ENCODE measurements around the gene ADK.

DNA sequence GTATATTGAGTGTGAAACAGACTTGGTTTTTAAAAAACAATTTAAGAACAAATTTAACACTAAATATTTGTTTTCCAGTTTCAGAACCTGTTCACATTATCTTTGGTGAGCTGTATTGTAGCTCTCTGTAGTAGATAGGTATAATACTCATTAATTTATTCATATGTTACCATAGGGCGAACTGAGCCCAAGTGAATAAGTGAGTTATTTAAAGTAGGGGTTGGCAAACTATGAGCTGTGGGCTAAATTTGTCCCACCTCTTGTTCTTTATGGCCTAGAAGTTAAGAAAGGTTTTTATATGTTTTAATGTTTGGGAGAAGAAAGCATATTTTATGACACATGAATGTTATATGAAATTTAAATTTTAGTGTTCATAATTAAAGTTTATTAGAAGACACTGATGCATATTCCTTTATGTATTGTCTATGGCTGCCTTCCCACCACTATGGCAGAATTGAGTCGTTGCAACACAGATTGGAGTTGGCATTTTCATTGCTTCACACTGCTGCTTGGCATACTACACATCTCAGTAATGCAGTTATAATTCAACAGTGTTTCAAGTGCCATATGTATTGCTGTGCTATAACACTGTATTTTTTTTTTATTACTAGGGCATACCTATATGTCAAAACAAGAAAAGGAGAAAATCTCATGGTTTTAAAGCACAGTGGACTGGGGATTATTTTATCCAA lies 146.5 kb downstream of the ADK start:
- no peak for TF ChIP-seq EZH2 (IDR thresholded peaks at IDR 0.05; ENCODE audit: insufficient read depth, low read length)
- TF ChIP-seq, protein P1, sequence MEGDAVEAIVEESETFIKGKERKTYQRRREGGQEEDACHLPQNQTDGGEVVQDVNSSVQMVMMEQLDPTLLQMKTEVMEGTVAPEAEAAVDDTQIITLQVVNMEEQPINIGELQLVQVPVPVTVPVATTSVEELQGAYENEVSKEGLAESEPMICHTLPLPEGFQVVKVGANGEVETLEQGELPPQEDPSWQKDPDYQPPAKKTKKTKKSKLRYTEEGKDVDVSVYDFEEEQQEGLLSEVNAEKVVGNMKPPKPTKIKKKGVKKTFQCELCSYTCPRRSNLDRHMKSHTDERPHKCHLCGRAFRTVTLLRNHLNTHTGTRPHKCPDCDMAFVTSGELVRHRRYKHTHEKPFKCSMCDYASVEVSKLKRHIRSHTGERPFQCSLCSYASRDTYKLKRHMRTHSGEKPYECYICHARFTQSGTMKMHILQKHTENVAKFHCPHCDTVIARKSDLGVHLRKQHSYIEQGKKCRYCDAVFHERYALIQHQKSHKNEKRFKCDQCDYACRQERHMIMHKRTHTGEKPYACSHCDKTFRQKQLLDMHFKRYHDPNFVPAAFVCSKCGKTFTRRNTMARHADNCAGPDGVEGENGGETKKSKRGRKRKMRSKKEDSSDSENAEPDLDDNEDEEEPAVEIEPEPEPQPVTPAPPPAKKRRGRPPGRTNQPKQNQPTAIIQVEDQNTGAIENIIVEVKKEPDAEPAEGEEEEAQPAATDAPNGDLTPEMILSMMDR (IDR thresholded peaks at IDR 0.05; ENCODE audit: insufficient read depth, low read depth, low read length) = no peak
